ENCODE data around the gene ASB4. TPM values are rescaled to one million over a fixed set of nuclear protein-coding genes. Genes with fewer than 3 reads are reported as not detected.

Gene ASB4
- total RNA-seq, 1 experiment from 2014 or later = 0.47 TPM

Other genes with a start within 250 kb of the ASB4 start
- not detected in 2 replicates for gene PON1, start 161.4 kb upstream of the ASB4 start, total RNA-seq (2014; rRNA removed; shearing (Covaris generic))
- gene PON3, start 89.6 kb upstream of the ASB4 start, total RNA-seq (2014; rRNA removed; shearing (Covaris generic)) = 0.77 and 0.98 TPM in 2 replicates
- gene PON2, start 50.9 kb upstream of the ASB4 start, total RNA-seq (2014; rRNA removed; shearing (Covaris generic)) = 64.9 and 68.2 TPM in 2 replicates
- gene PDK4, start 110.6 kb downstream of the ASB4 start, total RNA-seq (2014; rRNA removed; shearing (Covaris generic)) = 5.8 and 6.2 TPM in 2 replicates